ENCODE results near the gene MPDZ. TPM values are rescaled to one million over a fixed set of nuclear protein-coding genes. Genes with fewer than 3 reads are reported as not detected.

The MPDZ gene
- total and polyA plus RNA-seq, 2 of the 13 experiments (the other 11 are each of a cell fraction or from before 2014, with no cell fraction given): 12.4 to 14.7 TPM

DNA sequence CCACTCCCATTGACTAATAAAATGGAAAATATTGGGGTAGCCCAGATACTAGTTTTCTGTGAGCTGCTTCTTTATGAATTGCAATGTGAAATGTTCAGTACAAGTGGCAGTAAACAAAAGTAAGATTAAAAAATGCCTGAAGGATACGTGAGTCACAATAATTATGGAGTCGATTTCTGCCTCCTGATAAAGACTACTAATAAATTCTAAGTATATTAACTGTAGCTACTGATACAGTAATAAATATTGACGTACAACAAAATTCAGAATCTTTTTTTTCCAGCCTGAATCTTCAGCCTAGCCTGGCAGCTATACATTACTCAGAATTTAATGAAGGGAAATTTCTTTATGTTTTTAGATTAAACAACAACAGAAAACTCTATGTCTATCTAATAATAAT lies 218.1 kb downstream of the MPDZ start:
- Histone ChIP-seq H3K4me1 (ENCODE audit: insufficient read depth, low read length) (no peaks in the 10 kb centered on the region), H4K20me1 (ENCODE audit: insufficient read depth, low read length) (no peaks in the 10 kb centered on the region), H3K4me3 (replicated peaks in 1 of 3; ENCODE audit: insufficient read depth in 1 of 3, low read depth in 2 of 3, low read length in 3 of 3) (no peak overlapping the region), H3K9ac (ENCODE audit: insufficient read depth, low read depth, low read length) (no peak overlapping the region), H3K4me2 (ENCODE audit: low read depth, low read length) (no peak overlapping the region), H2AFZ (ENCODE audit: low read length) (no peak overlapping the region), H3K9me3 (ENCODE audit: low read length) (no peaks in the 10 kb centered on the region), H3K79me2 (ENCODE audit: insufficient read depth, low read length) (no peaks in the 10 kb centered on the region), H3K27ac (ENCODE audit: extremely low read length, insufficient read depth, low read length) (no peak overlapping the region), H3K36me3 (replicated peaks in 1 of 2; ENCODE audit: control insufficient read depth in 1 of 2, insufficient read depth in 2 of 2, low read length in 2 of 2) (no peaks in the 10 kb centered on the region), H3K27me3 (ENCODE audit: control insufficient read depth in 1 of 2, insufficient read depth in 2 of 2, low read length in 2 of 2) (no peaks in the 10 kb centered on the region)
- in situ Hi-C loops (cut with HindIII; ENCODE audit: extremely low pct_ligation_motif_present, low pct_unique_long_range_greater_than_20kb) (no loop called here), intact Hi-C loops (cut with micrococcal nuclease; ENCODE audit: unreplicated experiment) (no loop called here)
- 2% methylated on average over 3 of the region's 3 CpGs for WGBS (ENCODE audit: low lambda C conversion rate)
- CTCF ChIA-PET (ENCODE audit: low intra/inter-chr PET ratio, low total read pairs): no interaction called here
- no TSS peak for BruUV-seq (replicated peaks)
- POLR2A ChIA-PET: no interaction called here
- TF ChIP-seq ZNF724P (CRISPR knock-in tag; IDR thresholded peaks at IDR 0.05; ENCODE audit: borderline replicate concordance) (no peak), ZEB1 (IDR thresholded peaks at IDR 0.05; ENCODE audit: insufficient replicate concordance, low read depth) (no peak), ELF1 (CRISPR knock-in tag; IDR thresholded peaks at IDR 0.05) (no peak), FOXK1 (CRISPR knock-in tag; IDR thresholded peaks at IDR 0.05; ENCODE audit: borderline replicate concordance, low read depth) (no peak), ZC3H4 (CRISPR knock-in tag; IDR thresholded peaks at IDR 0.05; ENCODE audit: borderline replicate concordance) (no peak)
- TF ChIP-seq, protein P1, sequence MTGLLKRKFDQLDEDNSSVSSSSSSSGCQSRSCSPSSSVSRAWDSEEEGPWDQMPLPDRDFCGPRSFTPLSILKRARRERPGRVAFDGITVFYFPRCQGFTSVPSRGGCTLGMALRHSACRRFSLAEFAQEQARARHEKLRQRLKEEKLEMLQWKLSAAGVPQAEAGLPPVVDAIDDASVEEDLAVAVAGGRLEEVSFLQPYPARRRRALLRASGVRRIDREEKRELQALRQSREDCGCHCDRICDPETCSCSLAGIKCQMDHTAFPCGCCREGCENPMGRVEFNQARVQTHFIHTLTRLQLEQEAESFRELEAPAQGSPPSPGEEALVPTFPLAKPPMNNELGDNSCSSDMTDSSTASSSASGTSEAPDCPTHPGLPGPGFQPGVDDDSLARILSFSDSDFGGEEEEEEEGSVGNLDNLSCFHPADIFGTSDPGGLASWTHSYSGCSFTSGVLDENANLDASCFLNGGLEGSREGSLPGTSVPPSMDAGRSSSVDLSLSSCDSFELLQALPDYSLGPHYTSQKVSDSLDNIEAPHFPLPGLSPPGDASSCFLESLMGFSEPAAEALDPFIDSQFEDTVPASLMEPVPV (CRISPR knock-in tag; IDR thresholded peaks at IDR 0.05): no peak
- TF ChIP-seq, protein P2, sequence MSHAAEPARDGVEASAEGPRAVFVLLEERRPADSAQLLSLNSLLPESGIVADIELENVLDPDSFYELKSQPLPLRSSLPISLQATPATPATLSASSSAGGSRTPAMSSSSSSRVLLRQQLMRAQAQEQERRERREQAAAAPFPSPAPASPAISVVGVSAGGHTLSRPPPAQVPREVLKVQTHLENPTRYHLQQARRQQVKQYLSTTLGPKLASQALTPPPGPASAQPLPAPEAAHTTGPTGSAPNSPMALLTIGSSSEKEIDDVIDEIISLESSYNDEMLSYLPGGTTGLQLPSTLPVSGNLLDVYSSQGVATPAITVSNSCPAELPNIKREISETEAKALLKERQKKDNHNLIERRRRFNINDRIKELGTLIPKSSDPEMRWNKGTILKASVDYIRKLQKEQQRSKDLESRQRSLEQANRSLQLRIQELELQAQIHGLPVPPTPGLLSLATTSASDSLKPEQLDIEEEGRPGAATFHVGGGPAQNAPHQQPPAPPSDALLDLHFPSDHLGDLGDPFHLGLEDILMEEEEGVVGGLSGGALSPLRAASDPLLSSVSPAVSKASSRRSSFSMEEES (CRISPR knock-in tag; IDR thresholded peaks at IDR 0.05): no peak
- TF ChIP-seq, protein P3, sequence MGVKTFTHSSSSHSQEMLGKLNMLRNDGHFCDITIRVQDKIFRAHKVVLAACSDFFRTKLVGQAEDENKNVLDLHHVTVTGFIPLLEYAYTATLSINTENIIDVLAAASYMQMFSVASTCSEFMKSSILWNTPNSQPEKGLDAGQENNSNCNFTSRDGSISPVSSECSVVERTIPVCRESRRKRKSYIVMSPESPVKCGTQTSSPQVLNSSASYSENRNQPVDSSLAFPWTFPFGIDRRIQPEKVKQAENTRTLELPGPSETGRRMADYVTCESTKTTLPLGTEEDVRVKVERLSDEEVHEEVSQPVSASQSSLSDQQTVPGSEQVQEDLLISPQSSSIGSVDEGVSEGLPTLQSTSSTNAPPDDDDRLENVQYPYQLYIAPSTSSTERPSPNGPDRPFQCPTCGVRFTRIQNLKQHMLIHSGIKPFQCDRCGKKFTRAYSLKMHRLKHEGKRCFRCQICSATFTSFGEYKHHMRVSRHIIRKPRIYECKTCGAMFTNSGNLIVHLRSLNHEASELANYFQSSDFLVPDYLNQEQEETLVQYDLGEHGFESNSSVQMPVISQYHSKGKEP (CRISPR knock-in tag; IDR thresholded peaks at IDR 0.05): no peak
- ATAC-seq (no peak), FAIRE-seq (no peak), DNase-seq (ENCODE audit: low spot score) (no peak)
